Frontal cortex (tissue), 4 donors: ENCODE results near the gene ACVRL1. TPM values are rescaled to one million over a fixed set of nuclear protein-coding genes. Genes with fewer than 3 reads are reported as not detected.

Source experiments
- DNase-seq, 2 donors: peaks; one replicate each; pipeline ENCODE4 v3.0.0; 2012; ENCODE audit warnings: low spot score in 2 of 2
- FAIRE-seq: peaks from 2 replicates; lab custom pipeline; 2012; peaks lifted over from hg19 to GRCh38; lab: Jason Lieb, UNC
- total RNA-seq: library from RNA; depleted of rRNA; stranded (reverse); fragments of >200 nt; gene quantifications from one replicate; pipeline ENCODE4 v1.2.3, GENCODE V29; 2014
- donor health status: control.
- donor health status: control.
- donor health status: control.

ACVRL1 gene
- total RNA-seq, 1 donor from 2014 or later = 9.4 TPM

- FAIRE-seq (no peak), DNase-seq (no peak)
Observed at GRCh38 chr12:51895378-51896135, 11.7 kb upstream of the ACVRL1 start.

DNA sequence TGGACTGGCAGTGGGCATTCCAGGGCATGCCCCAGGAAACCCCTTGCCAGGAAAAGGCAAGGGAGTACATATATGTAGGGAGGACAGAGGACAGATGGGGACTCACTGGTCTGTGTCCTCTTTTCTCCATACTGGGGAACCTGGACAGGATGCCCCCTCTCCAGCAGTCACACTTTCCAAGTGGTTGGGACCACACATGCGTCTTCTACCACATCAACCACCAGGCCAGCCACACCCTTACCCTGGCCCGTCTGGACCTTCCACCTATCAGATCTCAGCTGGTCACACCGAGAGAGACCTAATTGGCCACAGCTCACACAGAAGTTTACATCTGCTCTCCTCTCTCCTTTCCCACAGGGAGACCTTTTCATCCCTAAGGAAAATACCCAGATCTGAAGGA, 11.1 kb upstream of the ACVRL1 start:
- no peak for FAIRE-seq
- DNase-seq = no peak

GRCh38 chr12:51897181-51897580, 10.1 kb upstream of the ACVRL1 start:
- FAIRE-seq (no peak), DNase-seq (no peak)

GRCh38 chr12:51898506-51898905, 8.8 kb upstream of the ACVRL1 start:
- DNase-seq = no peak
- FAIRE-seq = no peak

DNA sequence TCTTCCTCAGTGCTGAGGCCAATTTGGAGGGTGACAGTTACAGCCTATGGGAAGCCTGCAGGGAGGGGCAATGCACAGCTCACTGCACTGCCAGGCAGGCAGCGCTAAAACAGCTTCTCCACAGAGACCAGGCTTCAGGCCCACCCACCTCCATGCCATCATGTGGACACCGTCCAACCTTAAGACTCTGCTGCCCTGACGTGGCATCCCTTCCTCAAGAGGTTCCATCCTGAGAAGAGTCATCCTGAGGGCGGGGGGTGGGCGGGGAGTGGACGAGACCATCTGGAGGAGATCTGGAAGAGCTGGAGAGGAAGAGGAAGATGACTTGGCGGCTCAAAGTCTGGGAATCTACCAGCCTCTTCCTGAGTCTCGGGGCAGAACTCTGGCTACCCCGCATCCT, 8.4 kb upstream of the ACVRL1 start:
- no peak for DNase-seq

DNA sequence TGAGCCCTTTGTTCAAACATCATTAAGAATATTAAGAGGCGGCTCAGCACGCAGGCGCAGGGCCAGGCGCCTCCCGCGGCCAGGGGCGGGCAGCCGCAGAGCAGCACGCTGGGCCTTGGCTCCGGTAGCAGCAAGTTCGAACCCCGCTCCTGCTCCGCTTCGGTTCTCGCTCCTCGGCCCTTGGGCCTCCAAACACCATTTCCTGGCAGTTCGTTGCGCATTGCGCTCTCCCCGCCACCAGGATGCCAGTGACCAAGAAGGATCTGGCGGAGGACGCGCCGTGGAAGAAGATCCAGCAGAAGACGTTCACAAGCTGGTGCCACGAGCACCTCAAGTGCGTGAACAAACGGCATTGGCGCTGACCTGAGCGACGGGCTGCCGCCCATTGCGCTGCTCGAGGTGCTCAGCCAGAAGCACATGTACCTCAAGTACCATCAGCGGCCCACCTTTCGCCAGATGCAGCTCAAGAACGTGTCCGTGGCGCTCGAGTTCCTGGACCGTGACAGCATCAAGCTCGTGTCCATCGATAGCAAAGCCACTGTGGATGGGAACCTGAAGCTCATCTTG, 6.9 kb upstream of the ACVRL1 start:
- FAIRE-seq (no peak), DNase-seq (no peak)

More for the DNA sequence above, 8.4 kb upstream of the ACVRL1 start:
- FAIRE-seq = no peak

- DNase-seq = no peak
- FAIRE-seq = no peak
Observed at GRCh38 chr12:51901121-51901817, 6.0 kb upstream of the ACVRL1 start.

GRCh38 chr12:51901881-51902280, 5.4 kb upstream of the ACVRL1 start:
- DNase-seq = no peak
- FAIRE-seq = no peak

- no peak for FAIRE-seq
- DNase-seq = no peak
Observed at GRCh38 chr12:51904951-51905470, 2.3 kb upstream of the ACVRL1 start.

GRCh38 chr12:51905471-51906429, 1.6 kb upstream of the ACVRL1 start:
- DNase-seq (no peak), FAIRE-seq (no peak)

- no peak for FAIRE-seq
Observed at GRCh38 chr12:51906430-51907082, 748 bp upstream of the ACVRL1 start.

DNA sequence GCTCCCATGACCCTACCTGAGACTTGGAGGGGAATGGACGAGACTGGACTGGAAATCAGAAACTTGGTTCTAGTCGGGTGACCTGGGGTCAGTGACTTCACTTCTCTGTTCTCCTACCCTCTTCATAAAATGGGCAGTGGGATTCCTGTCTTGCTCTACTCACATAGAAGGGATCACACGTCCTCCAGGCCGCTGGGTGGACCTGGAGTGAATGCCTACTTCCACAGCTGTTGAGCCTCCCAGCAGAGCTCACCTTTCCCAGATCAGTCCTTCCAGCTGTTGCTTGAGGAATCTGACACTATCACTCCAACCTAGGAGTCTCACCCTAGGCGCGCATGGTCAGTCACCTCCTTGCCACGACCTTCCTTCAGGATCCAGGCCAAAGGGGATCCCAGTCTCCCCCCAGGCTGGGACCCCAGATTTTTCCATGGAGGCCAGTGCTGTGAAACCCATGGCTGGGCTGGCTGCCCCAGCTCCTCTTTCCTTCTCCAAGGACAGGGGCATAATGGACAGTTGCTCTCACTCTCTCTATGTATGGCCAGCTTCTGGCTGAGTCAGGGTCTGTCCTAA, 637 bp downstream of the ACVRL1 start:
- DNase-seq = no peak
- no peak for FAIRE-seq

More at GRCh38 chr12:51906430-51907082, 748 bp upstream of the ACVRL1 start:
- no peak for DNase-seq

- DNase-seq (no peak), FAIRE-seq (no peak)
Observed at GRCh38 chr12:51908876-51909592, 1.7 kb downstream of the ACVRL1 start.

GRCh38 chr12:51910168-51910567, 2.9 kb downstream of the ACVRL1 start:
- DNase-seq (no peak), FAIRE-seq (no peak)

DNA sequence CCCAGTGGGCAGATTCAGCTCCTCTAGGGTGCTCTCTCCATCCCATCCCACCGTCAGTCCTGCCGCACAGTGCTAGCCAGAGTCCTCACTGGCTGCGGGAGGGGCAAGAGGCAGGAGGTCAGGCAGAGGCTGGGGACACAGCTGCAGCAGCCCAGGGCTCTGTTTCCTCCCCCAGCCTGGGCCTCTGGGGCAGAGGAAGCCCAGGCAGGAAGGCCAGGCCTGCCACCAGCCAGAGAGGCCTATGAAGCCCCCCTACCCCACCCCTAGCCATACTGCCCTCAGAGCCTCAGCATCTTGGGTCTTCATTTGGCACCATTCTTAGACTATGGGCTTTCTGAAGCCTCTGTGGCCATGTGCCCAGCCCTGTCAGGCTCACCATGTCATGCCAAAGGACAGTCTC, 3.4 kb downstream of the ACVRL1 start:
- FAIRE-seq (no peak), DNase-seq (no peak)

DNA sequence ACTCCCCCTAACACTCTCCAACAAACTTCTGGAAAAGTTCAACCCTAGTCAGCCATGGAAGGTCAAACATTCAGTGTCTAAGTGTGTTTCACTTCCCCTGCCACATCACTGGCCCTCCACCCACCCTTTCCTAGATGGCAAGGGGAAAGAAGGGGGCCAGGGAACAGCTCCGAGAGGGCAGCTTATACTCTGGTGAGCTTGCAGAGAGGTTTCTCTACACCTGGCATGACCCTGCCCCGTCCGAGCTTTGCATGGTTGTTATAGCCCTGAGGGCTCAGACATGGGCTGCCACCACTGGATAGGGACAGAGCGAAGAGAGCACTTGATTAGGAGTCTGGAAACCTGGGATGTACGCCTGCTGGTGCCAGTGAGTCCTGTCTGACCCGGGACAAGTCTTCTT, 4.0 kb downstream of the ACVRL1 start:
- no peak for DNase-seq

GRCh38 chr12:51911788-51912711, 4.7 kb downstream of the ACVRL1 start:
- DNase-seq (no peak), FAIRE-seq (no peak)

More for the DNA sequence above, 4.0 kb downstream of the ACVRL1 start:
- FAIRE-seq = no peak
